Hepatic stellate cell (primary cell): ENCODE measurements around the gene DHRS12.
"Not testable (repeated sequence)": the region's sequence is repeated elsewhere in the genome, so short reads cannot be mapped to it uniquely, and the experiment has no call there.

Source experiments
- DNase-seq: peaks from one replicate; pipeline ENCODE4 v3.0.0; 2011; ENCODE audit warnings: low spot score

The DHRS12 gene

DNA sequence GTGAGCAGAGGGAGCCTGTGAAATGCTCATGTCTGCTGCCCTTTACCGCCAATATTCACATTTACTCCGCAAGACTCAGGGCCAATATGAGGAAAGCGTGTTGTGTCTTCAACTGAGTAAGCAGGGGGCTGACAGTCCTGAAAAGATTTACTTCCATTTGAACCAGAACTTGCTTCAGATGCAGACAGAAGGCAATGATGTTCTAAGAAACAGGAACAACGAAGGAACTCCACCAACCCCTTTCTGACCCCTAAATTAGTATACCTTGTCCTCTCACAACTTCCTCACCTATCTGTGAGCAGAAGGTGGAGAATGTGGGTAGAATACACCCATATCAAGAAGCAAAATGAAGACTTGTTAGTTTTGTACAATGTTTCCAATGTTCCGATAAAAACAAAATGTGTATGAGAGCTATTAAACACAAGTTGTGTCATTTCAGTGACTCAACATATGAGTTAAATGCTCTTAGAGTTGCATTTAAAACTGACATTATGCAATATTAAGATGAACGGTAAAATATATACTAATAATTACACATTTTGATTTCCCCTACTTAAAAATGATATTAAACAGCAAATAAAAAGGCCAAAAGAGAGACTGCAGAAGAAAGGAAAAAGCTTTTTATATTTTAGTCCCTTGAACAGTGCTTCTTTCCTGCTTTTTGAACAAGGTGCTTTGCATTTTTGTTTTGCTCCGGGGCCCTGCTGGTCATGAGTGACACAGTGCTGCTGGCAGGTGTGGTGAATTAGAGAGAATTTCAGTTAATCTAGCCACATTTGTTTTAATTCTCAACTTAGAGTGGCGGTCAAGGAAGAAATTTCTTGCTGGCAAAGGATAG lies 25.0 kb upstream of the DHRS12 start:
- DNase-seq: no peak

DNA sequence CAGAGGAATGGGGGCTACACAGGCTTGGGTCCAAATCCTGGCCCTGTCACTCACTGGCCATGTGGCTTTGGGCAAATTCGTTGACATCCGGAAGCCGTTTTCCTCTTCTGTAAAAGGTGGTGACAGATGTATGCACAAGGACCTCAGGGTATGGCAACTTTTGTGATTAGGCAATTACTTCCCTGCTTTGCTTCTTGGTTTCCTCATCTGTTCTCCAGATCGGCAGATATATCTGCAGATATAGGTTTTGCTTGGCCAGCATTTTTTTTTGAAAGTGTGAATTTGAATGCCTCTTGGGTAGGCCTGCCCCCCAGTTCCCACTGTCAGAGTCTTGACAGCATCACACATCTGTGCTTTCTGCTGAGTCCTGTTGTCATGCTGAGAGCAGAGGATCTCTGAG lies 23.3 kb upstream of the DHRS12 start:
- DNase-seq: no peak

DNA sequence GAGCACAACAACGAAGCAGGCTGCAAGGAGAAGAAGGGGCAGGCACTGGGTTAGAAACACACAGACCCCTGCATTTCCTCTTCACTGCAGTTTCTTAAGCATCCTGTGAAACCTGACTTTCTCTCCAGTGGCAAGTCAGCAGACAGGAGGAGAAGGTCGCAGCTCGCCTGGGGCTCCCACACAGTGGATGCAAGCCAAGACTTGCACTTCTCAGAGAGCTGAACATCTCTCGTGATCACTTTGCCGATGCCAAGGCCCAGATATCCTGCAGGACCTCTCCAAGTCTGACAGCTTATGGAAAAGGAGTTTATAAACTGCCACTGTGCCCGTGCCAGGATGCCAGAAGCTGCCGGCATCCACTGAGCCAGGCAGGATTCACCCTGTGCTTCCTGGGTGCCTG lies 22.6 kb upstream of the DHRS12 start:
- no peak for DNase-seq

DNA sequence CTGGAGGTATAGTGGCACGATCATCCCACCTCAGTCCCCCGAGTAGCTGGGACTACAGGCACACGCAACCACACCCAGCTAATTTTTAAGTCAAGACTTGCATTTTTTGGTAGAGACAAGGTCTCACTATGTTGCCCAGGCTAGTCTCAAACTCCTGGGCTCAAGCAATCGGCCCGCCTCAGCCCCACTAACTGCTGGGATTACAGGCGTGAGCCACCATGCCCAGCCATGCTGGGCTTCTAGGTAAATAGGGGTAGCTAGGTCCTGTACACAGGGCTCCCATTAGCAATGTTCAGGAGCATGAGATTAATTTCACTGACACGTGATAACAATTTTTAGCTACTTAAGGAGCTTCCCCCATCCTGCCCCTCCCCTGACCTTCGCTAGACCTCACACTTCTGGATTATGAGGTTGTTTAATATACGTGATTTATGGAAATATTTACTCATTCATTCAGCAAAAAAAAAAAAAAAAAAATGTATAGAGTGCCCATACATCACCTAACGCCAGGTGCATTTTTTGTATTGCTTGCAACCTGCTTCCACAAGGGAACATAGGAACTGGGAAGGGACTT lies 21.8 kb upstream of the DHRS12 start:
- DNase-seq: no peak

DNA sequence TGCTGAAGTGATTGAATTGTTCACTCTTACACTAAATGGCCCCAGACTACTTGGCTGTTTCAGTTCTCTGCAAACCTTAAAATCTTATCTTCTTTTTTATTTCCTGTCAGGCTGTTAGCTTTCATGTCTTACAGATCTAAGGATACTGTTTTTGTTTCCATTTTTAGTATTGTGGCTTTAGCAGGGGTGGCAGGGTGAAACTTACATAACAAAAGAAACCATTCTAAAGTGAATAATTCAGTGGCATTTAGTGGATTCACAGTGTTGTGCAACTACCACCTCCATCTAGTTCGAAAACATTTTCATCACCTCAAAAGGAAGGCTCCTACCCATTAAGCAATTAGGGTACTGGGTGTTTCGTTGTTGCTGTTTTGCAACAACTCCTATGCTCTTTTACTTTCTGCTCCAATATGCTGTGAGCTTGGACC lies 21.2 kb upstream of the DHRS12 start:
- DNase-seq: no peak

DNA sequence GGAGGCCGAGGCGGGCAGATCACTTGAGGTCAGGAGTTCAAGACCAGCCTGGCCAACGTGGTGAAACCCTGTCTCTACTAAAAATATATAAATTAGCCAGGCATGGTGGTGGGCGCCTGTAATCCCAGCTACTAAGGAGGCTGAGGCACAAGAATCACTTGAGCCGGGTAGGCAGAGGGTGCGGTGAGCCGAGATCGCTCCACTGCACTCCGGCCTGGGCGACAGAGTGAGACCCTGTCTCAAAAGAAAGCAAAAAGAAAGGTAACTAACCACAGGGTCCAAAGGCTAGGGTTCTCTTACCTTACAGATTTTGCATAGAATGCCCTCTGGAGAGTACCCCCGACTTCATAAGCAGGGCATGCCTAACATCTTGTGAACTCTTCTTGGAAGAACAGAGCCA lies 20.7 kb upstream of the DHRS12 start:
- DNase-seq: not testable (repeated sequence)

DNA sequence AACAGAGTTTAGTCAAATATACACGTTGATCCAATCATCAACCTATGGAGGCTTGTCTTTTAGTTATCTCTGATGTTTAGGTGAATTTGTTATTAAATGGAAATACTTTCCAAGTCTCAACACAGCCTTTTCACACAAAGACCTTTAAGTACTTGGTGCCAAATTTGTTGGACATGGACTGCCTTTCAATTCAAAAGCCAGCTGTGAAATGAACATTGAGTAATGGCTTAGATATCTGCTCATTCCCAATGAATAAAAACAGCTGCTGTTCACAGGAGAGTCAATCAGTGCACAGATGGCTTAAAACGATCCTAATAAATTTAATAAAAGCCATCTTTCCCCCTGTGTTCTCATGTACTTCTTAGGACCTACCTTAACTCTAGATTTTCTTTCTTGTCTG lies 19.9 kb upstream of the DHRS12 start:
- DNase-seq: no peak

DNA sequence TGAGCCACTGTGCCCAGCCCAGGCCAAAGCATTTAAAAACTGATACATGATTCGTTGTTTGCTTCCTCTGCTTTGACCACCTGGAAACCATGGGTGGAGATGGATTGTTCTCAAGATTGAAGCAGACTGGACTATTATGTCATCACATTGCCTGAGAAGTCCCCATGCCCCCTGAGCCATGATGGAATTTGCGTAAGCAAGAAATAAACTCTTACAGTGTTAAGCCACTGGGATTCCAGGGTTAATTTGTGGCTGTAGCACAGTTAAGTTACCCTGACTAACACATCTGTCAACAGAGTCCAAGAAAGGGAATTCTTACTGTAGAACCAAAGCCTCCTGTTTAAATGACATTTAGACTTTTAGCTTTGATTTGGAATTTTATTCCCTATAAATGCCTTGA lies 19.4 kb upstream of the DHRS12 start:
- DNase-seq: no peak

DNA sequence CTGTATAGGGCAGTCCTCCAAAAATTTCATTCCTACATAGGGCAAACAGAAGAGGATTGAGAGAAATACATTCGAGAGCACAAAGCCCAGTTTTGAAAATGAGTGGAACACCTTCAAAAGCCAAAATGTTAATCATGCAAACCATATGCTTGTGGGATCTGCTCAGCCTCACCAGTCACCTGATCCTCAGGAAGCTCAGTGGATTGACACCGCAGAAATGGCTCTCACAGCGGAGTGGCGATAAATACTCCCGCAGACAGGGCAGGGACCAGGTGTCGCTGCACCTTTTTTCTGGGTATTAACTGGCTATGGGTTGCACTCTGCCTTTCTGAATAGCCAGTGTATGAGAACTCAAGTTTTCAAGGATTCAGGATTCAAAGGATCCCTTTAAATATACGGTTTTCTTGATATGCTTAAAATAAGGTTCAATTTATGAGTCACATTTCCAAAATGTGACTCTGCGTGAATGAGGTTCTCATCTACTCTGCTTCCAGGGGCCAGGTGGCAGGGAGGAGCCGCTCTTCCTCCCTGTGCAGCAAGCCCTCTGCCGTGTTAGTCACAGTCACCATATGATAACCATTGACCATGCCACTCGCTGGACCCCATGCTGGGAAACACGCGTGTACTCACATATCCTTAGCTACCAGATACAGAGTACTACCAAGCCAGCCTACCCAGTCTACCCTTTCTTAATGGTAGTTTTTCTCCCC lies 18.3 kb upstream of the DHRS12 start:
- DNase-seq: no peak

DNA sequence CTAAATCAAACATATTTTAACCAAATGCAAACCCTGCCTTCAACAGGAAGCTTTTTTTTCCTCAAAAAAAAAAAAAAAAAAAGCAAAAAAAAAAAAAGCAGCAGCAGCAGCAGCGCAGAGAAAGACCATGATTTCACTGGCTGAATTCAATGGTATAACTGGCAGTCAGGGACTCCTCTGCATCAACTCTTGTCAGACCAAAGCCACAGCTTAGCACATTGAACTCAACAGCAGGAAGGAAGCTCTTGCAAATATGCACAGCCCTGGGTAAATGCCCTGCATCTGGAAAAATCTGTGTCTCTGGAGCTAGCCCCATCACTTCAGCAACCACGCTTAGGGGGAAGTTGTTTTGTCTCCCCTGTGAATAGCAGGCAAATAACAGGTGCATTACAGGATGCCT lies 17.6 kb upstream of the DHRS12 start:
- no peak for DNase-seq

DNA sequence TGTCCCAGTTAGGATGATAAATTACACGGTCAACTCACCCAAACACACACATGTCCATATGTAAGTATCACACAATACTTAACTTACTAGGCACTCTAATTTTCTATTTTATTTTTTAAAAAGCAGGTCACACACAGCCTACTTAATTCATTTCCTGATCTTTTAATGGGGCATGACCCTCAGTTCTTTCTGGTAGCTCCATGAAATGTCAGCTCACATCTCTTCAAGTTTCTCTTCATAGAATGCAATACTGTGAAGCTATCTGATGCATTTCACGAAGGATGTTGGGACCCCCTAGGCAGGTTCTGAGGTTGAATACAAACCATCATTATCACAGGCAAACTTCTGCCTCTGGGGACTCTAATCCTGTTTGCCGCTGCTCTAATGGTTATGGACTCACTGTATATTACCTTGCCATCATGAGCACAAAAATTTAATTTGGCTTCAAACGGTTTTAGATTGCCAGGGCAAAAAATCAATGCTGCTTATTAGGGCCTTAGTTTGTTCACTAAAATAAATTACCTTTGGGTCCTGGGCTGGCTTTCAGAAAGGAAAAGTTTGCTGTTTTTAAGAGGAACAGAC lies 16.1 kb upstream of the DHRS12 start:
- DNase-seq: no peak

DNA sequence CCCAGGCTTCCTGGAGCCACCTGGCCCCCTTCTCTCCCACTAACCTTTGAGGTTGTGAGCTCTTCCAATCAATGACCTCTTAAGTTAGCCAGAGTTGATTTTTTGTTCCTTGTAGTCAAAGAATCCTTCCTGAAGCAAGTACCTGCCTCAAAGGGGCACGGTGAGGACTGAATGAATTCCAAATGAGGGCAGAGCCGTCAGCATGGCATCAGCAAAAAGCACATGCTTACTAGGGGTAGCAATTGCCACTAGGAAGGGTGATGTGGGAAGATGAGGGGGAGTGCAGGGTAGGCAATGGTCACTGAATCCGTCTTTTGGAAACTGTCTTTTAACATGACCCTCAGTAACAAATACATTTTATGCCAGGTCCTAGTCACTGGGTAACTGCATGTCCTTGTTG lies 15.6 kb upstream of the DHRS12 start:
- no peak for DNase-seq

DNA sequence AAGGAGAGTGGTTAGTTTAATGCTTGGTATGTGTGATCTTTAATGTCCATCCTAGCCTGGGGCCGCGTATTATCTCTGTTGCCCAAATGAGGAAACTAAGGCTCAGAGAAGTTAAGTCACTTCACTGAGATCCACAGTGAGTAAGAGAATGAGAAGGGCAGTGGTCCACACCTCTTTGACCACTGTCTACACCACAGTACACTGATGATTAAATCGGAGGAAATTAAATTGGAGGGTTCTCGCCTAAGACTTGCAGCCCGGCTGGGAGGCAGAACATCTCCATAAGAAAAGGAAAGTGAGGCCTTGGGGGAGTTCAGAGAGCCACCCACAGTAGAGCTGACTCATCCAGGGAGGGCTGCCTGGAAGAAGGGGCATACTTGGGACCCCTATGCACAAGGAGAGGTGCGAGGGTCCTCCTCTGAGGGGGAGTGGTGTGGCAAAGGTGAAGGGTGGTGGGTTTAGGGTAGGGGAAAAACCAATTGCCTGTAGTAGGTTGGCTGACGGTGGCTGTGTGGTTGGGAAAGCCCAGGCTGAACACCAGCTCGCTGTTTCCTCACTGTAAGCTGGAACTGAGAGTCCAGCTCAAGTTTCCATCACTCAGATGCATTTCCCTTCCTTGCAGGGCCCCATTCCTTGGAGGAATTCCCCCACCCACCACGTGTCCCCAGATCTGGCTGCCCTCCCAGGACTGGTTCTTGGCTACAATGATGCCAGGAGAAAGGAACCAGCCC lies 15.0 kb upstream of the DHRS12 start:
- DNase-seq: no peak

DNA sequence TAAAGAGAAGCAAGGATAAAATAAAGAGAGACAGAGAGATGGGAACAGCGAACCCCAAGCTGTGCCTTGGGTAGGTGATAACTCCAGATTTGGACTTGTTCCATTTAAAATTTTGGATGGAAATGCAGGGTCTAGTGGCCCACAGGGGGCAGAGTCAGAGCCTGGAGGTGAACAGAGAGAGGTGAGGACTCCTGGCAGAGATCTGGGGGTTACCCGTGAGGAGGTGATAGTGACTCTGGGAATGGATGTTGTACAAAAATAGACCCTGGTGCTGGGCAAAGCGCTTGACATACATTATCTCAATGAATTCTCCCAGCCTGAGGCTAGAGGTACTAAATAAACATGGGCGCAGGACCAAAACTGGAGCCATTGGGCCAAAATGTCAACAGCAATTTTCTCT lies 14.3 kb upstream of the DHRS12 start:
- DNase-seq: no peak

DNA sequence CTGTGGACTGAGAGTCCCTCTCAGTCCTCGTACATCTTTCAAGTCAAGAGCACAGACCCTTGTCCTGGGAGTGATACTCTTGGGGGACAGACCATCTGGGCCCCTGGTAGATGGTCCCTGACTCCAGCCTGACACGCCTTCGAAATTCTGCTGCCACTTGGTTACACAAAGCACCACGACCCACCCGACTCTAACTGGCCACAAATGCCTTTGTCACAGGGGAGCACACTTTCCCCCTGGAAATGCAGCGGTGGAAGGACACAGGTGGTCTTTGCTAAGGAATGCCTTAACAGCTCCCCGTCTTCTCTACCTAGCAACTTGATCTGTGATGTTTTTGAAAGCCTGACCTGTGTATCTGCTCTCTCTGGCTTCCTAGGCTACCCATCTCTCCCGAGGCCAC lies 13.8 kb upstream of the DHRS12 start:
- DNase-seq: no peak

DNA sequence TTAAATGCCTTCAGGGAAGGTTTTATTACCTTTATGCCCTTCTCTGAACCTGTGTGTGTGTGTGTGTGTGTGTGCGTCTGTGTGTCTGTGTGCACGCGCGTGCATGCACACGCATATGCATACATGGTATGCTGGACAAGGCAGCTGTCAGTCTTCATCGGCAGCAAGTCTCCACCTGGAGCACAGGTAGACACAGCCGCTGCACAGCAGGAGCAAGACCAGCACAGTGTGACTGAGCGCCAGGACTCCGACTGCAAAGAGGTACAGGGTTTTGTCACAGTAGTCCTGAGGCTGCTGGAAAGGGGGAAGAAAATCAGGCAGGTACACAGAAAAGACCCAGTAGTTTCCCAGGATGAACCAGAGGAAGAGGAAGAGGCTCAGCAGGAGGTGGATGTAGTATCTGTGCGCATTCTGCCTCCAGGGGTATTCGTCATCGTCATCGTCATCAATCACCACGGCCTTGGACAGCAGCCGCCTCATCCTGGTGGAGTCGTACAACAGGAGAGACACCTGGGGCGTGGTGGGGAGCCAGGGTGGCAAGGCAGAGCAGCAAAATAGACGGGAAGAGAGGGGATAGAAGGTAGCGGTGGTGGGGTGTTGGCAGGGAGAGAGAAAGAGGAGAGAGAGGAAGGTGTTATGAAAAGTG lies 12.8 kb upstream of the DHRS12 start:
- no peak for DNase-seq

DNA sequence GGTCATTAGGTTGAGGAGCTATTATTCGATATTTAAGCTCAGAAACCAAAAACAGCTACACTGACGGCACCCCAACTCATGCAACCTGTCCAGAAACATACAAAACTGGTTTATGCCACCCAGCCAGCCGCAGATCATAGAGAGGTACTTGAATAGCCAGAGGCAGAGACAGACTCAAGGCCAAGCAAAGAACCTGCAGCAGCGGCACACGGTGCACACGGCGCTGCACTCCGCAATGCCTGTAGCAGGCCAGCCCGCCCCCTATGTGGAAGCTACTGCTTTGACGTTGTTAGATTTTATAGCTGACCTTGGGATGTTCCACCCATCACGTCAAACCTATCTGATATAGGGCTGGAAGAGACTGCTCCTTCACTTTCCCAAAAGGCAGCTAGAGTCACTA lies 11.9 kb upstream of the DHRS12 start:
- no peak for DNase-seq

DNA sequence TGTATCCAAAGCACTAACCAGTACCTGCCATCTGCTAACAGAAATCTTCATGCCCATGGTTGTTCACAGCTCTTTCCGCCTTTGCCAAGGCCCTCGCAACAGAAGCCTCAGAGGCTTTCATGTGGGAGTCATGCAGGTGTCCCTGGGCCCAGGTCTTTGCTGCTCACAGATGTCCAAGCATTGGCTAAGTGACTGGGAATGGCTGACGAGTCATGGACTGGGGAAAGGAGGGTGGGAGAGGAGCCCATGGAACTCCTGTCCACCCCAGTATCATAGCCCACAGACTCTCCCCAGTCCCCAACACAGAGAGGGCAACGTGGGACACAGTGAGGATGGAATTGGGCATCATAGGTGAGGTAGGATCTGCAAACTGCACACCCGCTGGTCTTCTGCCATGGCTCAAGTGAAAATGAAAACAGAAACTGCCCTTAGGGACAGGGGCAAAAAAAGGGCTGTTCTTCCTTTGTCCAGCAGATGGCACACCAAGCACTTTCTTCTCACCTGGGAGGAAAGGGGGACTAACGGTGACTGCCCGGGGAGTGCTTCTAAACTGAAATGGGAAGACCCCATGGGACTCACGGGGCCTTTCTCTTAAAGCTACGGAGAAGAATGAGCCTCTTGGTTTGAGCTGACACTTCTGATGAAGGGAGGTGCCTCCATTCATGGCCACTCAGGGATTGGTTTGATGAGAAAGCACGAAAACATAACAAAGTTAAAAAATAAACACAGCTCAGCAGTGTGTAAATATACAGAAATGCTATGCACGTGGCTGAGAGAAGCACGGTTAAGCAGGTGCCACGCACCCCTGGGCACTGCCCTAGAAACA lies 11.1 kb upstream of the DHRS12 start:
- DNase-seq: peak; percentile 63

DNA sequence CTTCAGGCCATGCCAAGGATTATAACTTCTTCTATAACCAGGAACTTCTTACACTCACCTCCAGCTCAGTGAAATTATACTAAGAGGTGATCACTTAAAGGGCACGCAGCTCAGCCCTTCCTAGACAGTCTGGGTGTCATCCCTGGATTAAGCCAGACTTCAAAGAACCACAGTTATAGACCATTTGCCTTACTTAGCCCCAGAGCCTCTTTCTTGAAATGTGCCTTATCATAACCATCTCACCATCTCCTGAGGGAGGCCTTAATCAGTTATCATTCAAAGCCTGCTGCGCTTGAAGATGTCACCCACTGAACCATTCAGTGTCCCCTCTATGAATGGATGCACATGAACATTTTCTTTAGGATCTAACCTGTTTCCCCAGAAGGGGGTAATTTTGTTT lies 10.1 kb upstream of the DHRS12 start:
- DNase-seq: no peak

DNA sequence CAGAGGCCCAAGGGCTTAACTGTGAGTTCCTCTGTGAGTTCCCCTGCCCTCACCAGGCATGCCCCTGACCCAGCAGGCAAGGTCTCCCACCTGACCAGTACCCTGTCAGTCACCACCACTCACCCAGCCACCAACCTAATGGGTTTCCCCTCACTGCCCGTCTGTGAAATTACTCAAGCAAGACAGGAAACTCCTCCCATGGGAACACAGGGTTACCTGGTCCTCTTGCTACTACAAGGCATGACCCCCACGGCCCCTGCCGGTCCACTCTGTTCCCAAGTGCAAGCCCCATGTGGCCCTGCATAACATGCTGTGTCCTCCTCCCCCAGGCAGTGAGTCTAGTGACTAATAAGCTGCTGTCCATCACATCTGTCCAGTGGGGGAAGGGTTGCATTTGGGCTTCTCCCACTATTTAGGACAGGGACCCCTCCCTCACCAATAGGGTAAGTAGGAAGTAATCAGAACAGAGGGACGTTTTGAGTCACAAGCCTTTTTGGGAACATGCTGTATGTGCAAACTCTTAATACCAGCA lies 8.0 kb upstream of the DHRS12 start:
- no peak for DNase-seq

DNA sequence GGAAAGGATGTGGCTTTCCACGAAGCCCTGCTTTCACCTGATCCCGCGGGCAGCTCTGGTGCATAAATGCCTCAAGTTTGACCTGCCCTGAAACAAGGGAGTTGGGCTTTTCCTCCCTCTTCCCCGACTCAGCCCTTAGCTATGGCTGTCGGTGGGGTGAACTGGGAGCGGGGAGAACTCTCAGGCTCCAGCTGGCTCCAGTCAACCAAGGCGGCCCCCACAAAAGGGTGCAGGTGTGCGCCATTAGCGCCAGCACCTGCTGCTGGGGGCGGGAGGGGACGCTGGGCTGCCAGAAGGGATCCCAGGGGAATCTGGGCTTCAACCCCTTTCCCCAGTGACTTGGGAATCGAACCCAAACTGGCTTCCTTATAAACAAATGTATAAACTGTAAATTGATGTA lies 7.1 kb upstream of the DHRS12 start:
- no peak for DNase-seq
